GM12892 (cell line): Measurements from ENCODE around the gene DROSHA.

Source experiments
- DNase-seq: peaks from one replicate; pipeline ENCODE4 v3.0.0; 2011; ENCODE audit not compliant: insufficient read length
- FAIRE-seq: peaks from 2 replicates; lab custom pipeline; 2011; peaks lifted over from hg19 to GRCh38; lab: Jason Lieb, UNC
- POLR2A ChIP-seq: IDR thresholded peaks from 2 replicates; pipeline ENCODE4 v1.6.1; 2011; ENCODE audit warnings: low read depth, low read length, control low read depth
- POLR2AphosphoS5 ChIP-seq: IDR thresholded peaks from 2 replicates; pipeline ENCODE4 v1.6.1; 2011; ENCODE audit warnings: low read depth, low read length, control low read depth
- TAF1 ChIP-seq: IDR thresholded peaks from 2 replicates; pipeline ENCODE4 v1.6.1; 2011; ENCODE audit warnings: low read depth, mild to moderate bottlenecking, control low read depth, low read length, borderline replicate concordance

Gene DROSHA

DNA sequence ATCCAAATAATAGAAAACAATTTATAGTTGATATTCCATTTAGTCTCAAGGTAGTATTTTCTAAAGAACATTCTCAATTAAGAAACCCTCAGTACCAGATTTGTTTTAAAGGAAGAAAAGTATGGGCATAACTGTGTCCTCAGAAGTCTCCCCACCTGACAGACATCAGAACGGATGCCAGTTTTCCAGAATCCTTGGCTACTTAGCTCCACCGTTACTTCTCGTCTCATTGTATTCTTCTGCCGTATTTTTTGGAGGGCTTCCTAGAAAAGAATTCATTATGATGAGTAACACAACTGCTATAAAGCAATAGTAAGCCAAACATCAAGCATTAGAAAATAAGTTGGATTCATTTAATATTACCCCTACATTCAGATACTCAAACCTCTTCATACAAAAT lies 67.8 kb downstream of the DROSHA start:
- FAIRE-seq (no peak), DNase-seq (no peak)
- no peak for TF ChIP-seq POLR2A
- no peak for TF ChIP-seq TAF1
- TF ChIP-seq POLR2AphosphoS5, result no peak

DNA sequence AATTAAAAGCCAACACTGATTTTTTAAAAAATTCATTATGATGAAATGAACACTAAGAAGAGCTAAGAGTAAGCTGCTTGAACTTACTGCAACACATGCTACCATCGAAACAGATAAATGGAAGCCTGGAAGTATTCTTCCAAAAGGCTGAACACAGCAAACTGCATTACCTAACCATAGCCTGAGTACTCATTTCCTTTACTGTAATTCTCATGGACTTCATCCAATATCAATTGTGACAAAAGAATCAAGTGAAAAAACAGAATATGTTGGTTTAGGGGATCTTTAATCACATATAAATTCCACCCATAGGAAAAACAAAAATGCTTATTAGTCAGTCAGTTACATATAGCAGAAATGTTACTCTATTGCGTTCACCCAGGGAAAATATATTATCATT lies 68.5 kb downstream of the DROSHA start:
- TF ChIP-seq TAF1 (no peak), POLR2AphosphoS5 (no peak), POLR2A (no peak)
- FAIRE-seq (no peak), DNase-seq (no peak)

DNA sequence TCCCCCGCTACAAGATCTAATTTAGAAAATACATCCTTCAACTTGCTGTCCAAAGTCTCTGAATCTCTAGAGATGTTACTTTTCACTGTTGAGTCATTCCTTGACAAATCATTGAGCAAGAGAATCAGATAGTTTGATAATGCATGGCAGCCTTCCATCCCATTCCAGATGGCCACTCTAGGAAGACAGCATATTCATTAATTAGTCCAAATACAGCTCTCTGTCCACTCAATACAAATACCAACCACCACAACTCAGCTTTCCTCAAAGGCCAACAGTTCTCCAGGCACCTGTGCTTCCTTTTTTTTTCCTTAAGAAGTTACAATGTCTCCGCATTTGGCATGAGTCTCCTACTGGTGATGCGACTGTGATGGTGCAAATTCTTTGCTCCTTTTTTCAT lies 72.3 kb downstream of the DROSHA start:
- no peak for FAIRE-seq
- TF ChIP-seq POLR2AphosphoS5 (no peak), POLR2A (no peak), TAF1 (no peak)

DNA sequence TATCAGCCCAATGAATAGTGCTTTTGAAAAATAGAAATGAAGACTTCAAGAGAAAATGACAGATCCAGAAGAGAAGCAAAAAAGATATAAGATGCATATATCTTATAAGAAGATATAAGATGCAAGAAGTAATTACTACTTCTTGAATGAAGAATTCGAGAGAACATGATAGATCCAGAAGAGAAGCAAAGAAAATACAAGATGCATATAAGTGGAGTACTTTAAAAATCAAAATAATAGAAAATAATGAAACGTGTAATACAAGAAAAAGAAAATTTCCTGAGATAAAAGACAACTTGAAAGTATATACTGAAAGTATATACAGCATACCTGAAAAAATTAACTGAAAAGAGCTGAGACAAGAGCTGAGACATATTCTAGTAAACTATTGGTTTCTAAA lies 76.7 kb downstream of the DROSHA start:
- FAIRE-seq, result no peak
- DNase-seq, result no peak
- TF ChIP-seq POLR2AphosphoS5 (no peak), POLR2A (no peak), TAF1 (no peak)

More for the DNA sequence above, 72.3 kb downstream of the DROSHA start:
- DNase-seq, result no peak

DNA sequence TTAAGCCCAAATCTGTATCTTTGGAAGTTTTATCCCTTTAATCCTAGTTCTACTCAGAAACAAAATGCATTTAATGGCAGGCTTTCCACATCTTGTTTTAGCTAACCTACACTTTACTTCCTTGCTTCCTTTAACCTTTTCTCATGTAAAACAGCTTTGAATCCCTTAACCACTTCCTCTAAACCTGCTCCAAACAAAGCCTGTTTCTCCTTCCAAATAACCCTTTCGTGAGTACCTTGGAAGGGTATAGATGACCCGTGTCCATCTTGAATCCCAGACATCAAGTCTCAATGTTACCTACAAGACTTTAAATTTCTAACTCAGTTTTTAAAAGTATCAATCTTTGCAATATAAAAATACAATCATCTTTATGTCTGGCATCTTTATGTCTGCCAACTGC lies 78.4 kb downstream of the DROSHA start:
- DNase-seq (no peak), FAIRE-seq (no peak)
- TF ChIP-seq POLR2AphosphoS5 (no peak), TAF1 (no peak), POLR2A (no peak)

DNA sequence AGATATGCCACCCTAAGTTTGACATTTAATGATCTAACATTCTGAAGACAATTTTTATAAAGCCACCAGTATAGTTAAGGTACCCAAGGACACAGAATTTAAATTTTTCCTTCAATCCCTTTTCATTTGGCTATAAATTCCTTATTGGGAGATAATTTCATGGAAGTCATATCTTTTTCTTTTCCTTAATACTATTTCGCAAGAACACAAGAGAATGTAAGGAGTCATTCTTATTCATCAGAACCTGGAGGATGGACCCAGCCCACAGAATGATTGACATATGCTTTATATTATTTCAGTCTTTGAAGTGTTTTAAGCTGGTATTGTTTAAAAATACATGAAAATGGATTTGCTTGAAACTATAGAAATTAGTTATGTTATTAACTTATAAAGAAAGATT lies 79.6 kb downstream of the DROSHA start:
- TF ChIP-seq TAF1 (no peak), POLR2AphosphoS5 (no peak), POLR2A (no peak)
- FAIRE-seq, result no peak
- no peak for DNase-seq

DNA sequence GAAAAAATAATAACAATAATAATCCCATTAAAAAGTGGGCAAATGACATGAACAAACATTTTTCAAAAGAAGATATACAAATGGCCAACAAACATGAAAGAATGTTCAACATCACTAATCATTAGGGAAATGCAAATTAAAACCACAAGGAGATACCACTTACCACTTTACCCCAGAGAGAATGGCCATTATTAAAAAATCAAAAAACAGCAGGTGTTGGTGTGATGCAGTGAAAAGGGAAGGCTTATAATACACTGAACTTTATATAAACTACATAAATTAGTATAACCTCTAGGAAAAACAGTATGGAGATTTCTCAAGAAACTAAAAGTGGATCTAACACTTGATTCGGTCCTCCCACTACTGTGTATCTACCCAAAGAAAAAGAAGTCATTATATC lies 81.9 kb downstream of the DROSHA start:
- no peak for FAIRE-seq
- no peak for DNase-seq
- TF ChIP-seq POLR2AphosphoS5 (no peak), TAF1 (no peak), POLR2A (no peak)

DNA sequence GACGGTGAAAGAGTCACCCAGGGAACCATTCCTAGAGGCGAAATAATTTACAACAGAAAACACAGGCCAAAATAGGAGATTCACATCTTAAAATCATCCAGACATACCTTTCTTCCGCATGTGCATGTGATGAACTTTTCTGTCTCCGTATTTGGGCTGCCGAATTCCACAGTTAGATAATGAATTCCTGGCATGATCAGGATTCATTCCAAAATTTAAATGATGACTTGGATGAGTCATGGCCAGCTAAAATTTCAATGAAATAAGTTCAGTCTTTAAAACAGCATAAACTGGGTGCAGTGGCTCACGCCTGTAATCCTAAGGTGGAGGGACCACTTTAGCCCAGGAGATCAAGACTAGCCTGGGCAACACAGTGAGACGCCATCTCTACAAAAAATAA lies 82.7 kb downstream of the DROSHA start:
- DNase-seq, result no peak
- FAIRE-seq, result no peak

DNA sequence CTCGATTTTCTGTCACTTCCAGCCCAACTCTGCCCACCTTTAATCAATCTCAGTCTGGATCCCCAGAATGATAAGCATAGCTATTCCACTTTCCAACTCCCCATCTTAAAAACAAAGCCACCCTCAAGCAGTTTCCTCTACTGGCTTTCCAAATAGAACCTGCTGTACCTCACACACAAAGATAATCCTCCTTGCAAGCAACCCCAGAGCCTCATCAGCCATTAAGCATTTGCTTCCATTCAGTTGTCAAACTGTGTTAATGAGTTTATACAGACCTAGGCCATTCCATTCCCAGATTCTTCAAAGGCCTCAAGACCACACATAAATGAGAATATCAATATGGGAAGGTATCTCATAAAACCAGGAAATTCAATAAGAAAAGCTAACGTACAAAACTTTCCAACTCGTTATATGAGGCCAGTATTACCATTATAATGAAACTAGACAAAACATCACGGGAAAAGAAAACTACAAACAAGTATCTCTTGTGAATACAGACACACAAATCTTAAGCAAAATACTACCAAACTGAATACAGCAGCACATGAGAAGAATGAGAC lies 86.8 kb downstream of the DROSHA start:
- FAIRE-seq (no peak), DNase-seq (no peak)
- TF ChIP-seq POLR2A (no peak), TAF1 (no peak), POLR2AphosphoS5 (no peak)

More for the DNA sequence above, 82.7 kb downstream of the DROSHA start:
- TF ChIP-seq POLR2A (no peak), POLR2AphosphoS5 (no peak), TAF1 (no peak)

DNA sequence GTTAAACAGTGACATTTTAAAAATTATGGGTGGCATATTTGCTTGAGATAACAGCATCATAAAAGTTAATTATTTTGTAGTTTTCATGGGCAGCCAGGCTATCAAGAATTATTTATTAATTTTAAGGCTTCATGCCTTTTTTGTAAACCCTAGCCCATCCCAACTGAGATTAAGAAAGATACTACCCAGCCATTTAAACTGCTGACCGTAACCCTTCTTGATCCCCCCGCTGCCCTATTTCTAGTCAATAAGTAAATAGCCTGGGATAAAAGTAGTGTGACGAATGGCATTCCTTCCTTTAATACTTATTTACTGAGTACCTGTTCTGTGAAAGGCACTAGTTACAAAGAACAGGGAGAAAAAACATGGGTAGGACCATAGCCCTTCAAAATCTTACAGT lies 88.3 kb downstream of the DROSHA start:
- no peak for FAIRE-seq
- DNase-seq, result no peak
- TF ChIP-seq POLR2AphosphoS5 (no peak), TAF1 (no peak), POLR2A (no peak)

DNA sequence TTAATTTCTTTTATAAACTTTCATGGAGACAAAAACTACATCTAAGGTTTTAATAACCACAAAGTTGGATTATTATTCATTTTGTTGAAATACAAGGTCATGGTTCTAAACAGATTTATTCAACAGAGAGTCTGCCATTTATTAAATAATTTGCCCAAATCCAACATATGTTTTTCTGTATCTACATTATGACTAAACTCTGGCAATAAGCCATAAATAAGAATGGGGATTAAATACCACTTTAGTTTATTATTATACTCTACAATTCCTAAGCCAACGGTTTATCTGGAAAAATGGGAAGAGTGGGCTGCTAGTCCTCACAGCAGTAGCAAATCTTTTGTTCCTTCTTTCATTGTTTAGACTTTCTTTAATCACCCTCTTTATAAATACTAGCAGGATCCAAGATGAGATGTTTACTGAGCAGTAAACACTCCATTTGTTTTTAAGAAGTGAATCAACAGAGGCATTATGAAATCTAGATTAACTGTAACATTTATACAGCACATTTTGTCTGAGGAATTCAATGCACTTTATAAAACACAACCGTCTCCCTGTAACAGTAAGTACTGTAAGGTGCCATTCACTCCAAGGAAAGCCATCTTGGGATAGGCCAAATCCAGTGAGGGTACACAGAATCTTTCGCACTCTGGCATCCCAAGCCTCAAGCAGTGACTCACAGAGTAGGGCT lies 89.7 kb downstream of the DROSHA start:
- TF ChIP-seq TAF1, result no peak
- no peak for TF ChIP-seq POLR2AphosphoS5
- no peak for TF ChIP-seq POLR2A
- FAIRE-seq (no peak), DNase-seq (no peak)

DNA sequence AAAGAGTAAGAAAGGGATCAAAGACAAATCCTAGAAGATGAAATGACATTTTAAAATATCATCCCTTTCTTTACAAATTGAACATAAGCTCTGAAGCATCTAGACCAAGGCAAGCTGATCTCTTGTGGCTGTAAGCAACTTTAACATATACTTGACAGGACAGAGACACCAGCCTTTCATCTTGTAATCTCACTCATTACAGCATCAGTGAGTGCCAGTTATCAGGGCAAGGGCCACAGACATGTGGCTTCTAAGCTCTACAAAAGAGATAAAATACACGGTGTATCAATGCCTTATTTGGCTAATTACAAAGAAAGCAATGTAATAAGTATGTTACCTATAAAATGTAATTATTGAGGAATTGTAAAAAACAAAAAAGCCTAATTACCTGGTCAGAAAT lies 95.0 kb downstream of the DROSHA start:
- FAIRE-seq, result no peak
- DNase-seq, result no peak
- TF ChIP-seq POLR2AphosphoS5, result no peak
- TF ChIP-seq POLR2A, result no peak
- no peak for TF ChIP-seq TAF1
